HFF-Myc (cell line): ENCODE results near the gene LAMTOR5.

ENCODE experiments used
- DNase-seq: peaks from one replicate; pipeline ENCODE4 v3.0.0-alpha.2; 2011; ENCODE audit warnings: low read depth; ENCODE audit errors: extremely low read depth
- H3K4me3 ChIP-seq: replicated peaks from 2 replicates; pipeline ENCODE4 v1.5.1; 2011; ENCODE audit warnings: low read depth, mild to moderate bottlenecking, control low read depth, low read length
- CTCF ChIP-seq: IDR thresholded peaks from 2 replicates; pipeline ENCODE4 v1.5.1; 2012; ENCODE audit warnings: mild to moderate bottlenecking, low read depth, low read length, control low read depth; ENCODE audit errors: missing control alignments

Gene LAMTOR5

GRCh38 chr1:110375490-110375889 is 32.0 kb downstream of the LAMTOR5 start:
- TF ChIP-seq CTCF: no peak
- H3K4me3 ChIP-seq: no peak overlapping the region
- DNase-seq: no peak

- DNase-seq: no peak
- H3K4me3 ChIP-seq: no peak overlapping the region
- no peak for TF ChIP-seq CTCF
These were observed 36.7 kb downstream of the LAMTOR5 start for GRCh38 chr1:110370827-110371226.

- H3K4me3 ChIP-seq: no peak overlapping the region
- no peak for DNase-seq
- no peak for TF ChIP-seq CTCF
These were observed 43.3 kb downstream of the LAMTOR5 start for GRCh38 chr1:110364221-110364620.

GRCh38 chr1:110361856-110362255 is 45.6 kb downstream of the LAMTOR5 start:
- no peak overlapping the region for H3K4me3 ChIP-seq
- no peak for TF ChIP-seq CTCF
- no peak for DNase-seq

- DNase-seq: no peak
- no peak overlapping the region for H3K4me3 ChIP-seq
- TF ChIP-seq CTCF: no peak
These were observed 47.1 kb downstream of the LAMTOR5 start for GRCh38 chr1:110360431-110360830.

GRCh38 chr1:110356379-110356778 is 51.1 kb downstream of the LAMTOR5 start:
- no peak overlapping the region for H3K4me3 ChIP-seq
- no peak for TF ChIP-seq CTCF
- no peak for DNase-seq

GRCh38 chr1:110355321-110355720 is 52.2 kb downstream of the LAMTOR5 start:
- no peak for DNase-seq
- H3K4me3 ChIP-seq: no peak overlapping the region
- no peak for TF ChIP-seq CTCF
